ENCODE results near the gene PDLIM7.
"Not testable (repeated sequence)": the region's sequence is repeated elsewhere in the genome, so short reads cannot be mapped to it uniquely, and the experiment has no call there.

The PDLIM7 gene

GRCh38 chr5:177497292-177498012, at the start of gene PDLIM7:
Gene PDLIM7, minus strand, starts transcription at chr5:177497604. Its CDS starts 1,092 bp downstream, at chr5:177496512.
- peak; percentile 87 to 97 (median 94) for DNase-seq (ENCODE audit: low read depth in 3 of 3)

- DNase-seq (ENCODE audit: low read depth in 3 of 3): no peak
Measured at GRCh38 chr5:177546258-177546741, 48.9 kb upstream of the PDLIM7 start.

GRCh38 chr5:177545487-177546257, 48.3 kb upstream of the PDLIM7 start:
- no peak for DNase-seq (ENCODE audit: low read depth in 3 of 3)

- no peak for DNase-seq (ENCODE audit: low read depth in 3 of 3)
Measured at GRCh38 chr5:177542816-177543465, 45.5 kb upstream of the PDLIM7 start.

- no peak for DNase-seq (ENCODE audit: low read depth in 3 of 3)
Measured at GRCh38 chr5:177540438-177540837, 43.0 kb upstream of the PDLIM7 start.

- no peak for DNase-seq (ENCODE audit: low read depth in 3 of 3)
Measured at GRCh38 chr5:177539411-177539810, 42.0 kb upstream of the PDLIM7 start.

- no peak for DNase-seq (ENCODE audit: low read depth in 3 of 3)
Measured at GRCh38 chr5:177538876-177539275, 41.5 kb upstream of the PDLIM7 start.

GRCh38 chr5:177537389-177538361, 40.3 kb upstream of the PDLIM7 start:
- DNase-seq (ENCODE audit: low read depth in 3 of 3): no peak

- DNase-seq (ENCODE audit: low read depth in 3 of 3): no peak
Measured at GRCh38 chr5:177536386-177536785, 39.0 kb upstream of the PDLIM7 start.

- no peak for DNase-seq (ENCODE audit: low read depth in 3 of 3)
Measured at GRCh38 chr5:177535125-177535524, 37.7 kb upstream of the PDLIM7 start.

GRCh38 chr5:177534433-177534832, 37.0 kb upstream of the PDLIM7 start:
- not testable (repeated sequence) for DNase-seq (ENCODE audit: low read depth in 3 of 3)

- no peak for DNase-seq (ENCODE audit: low read depth in 3 of 3)
Measured at GRCh38 chr5:177531209-177531940, 34.0 kb upstream of the PDLIM7 start.

- DNase-seq (ENCODE audit: low read depth in 3 of 3): no peak
Measured at GRCh38 chr5:177530638-177531037, 33.2 kb upstream of the PDLIM7 start.

- DNase-seq (ENCODE audit: low read depth in 3 of 3): no peak
Measured at GRCh38 chr5:177529247-177530203, 32.1 kb upstream of the PDLIM7 start.

- DNase-seq (ENCODE audit: low read depth in 3 of 3): no peak
Measured at GRCh38 chr5:177528631-177529030, 31.2 kb upstream of the PDLIM7 start.

- DNase-seq (ENCODE audit: low read depth in 3 of 3): no peak
Measured at GRCh38 chr5:177527595-177527994, 30.2 kb upstream of the PDLIM7 start.

- DNase-seq (ENCODE audit: low read depth in 3 of 3): no peak
Measured at GRCh38 chr5:177526791-177527190, 29.4 kb upstream of the PDLIM7 start.

GRCh38 chr5:177526191-177526590, 28.8 kb upstream of the PDLIM7 start:
- no peak for DNase-seq (ENCODE audit: low read depth in 3 of 3)

- DNase-seq (ENCODE audit: low read depth in 3 of 3): no peak
Measured at GRCh38 chr5:177524941-177525655, 27.7 kb upstream of the PDLIM7 start.
